NOMO-1 treated with DMSO at 0.1 percent for 48 hours (cell line): ENCODE results near the gene PAPOLB.
"Not testable (repeated sequence)": the region's sequence is repeated elsewhere in the genome, so short reads cannot be mapped to it uniquely, and the experiment has no call there.

Experiments used
- DNase-seq: peaks from one replicate; lab custom pipeline; 2025; ENCODE audit not compliant: unreplicated experiment; lab: John Stamatoyannopoulos, UW

Gene PAPOLB

GRCh38 chr7:4861673-4862072 is at the start of gene PAPOLB:
PAPOLB (minus strand) TSS chr7:4862030; CDS start chr7:4861810, 220 bp downstream.
- DNase-seq: no peak

- DNase-seq: no peak
Measured at GRCh38 chr7:4911111-4911828, 49.4 kb upstream of the PAPOLB start.

GRCh38 chr7:4906682-4907081 is 44.9 kb upstream of the PAPOLB start:
- no peak for DNase-seq

GRCh38 chr7:4905171-4905570 is 43.3 kb upstream of the PAPOLB start:
- DNase-seq: no peak

GRCh38 chr7:4904346-4904745 is 42.5 kb upstream of the PAPOLB start:
- no peak for DNase-seq

- no peak for DNase-seq
Measured at GRCh38 chr7:4895766-4896165, 33.9 kb upstream of the PAPOLB start.

GRCh38 chr7:4894482-4894881 is 32.7 kb upstream of the PAPOLB start:
- no peak for DNase-seq

GRCh38 chr7:4893929-4894475 is 32.2 kb upstream of the PAPOLB start:
- DNase-seq: no peak

GRCh38 chr7:4893188-4893587 is 31.4 kb upstream of the PAPOLB start:
- DNase-seq: not testable (repeated sequence)

- not testable (repeated sequence) for DNase-seq
Measured at GRCh38 chr7:4891522-4891921, 29.7 kb upstream of the PAPOLB start.

GRCh38 chr7:4889682-4890081 is 27.9 kb upstream of the PAPOLB start:
- DNase-seq: no peak

GRCh38 chr7:4888161-4888560 is 26.3 kb upstream of the PAPOLB start:
- no peak for DNase-seq

- no peak for DNase-seq
Measured at GRCh38 chr7:4886671-4887070, 24.8 kb upstream of the PAPOLB start.

- DNase-seq: no peak
Measured at GRCh38 chr7:4885317-4885807, 23.5 kb upstream of the PAPOLB start.

GRCh38 chr7:4884164-4884563 is 22.3 kb upstream of the PAPOLB start:
- DNase-seq: no peak

- peak; percentile 68 for DNase-seq
Measured at GRCh38 chr7:4883372-4884144, 21.7 kb upstream of the PAPOLB start, which contains the start of gene RADIL. RADIL (minus strand) TSS chr7:4883716; CDS start chr7:4878139, 5,577 bp downstream.

GRCh38 chr7:4883033-4883371 is 21.2 kb upstream of the PAPOLB start:
- no peak for DNase-seq

GRCh38 chr7:4882169-4883032 is 20.6 kb upstream of the PAPOLB start:
- DNase-seq: no peak

- DNase-seq: no peak
Measured at GRCh38 chr7:4880218-4880617, 18.4 kb upstream of the PAPOLB start.

GRCh38 chr7:4879396-4880081 is 17.7 kb upstream of the PAPOLB start:
- no peak for DNase-seq
